GM12874 (cell line): ENCODE measurements around the gene BCL2L11.

Source experiments
- TF ChIP-seq, protein P1 (sequence below): IDR thresholded peaks from 2 replicates; pipeline ENCODE4 v1.5.1; 2011; ENCODE audit warnings: low read depth, mild to moderate bottlenecking, control low read depth, low read length, moderate library complexity; ENCODE audit not compliant: insufficient read depth

Gene BCL2L11

DNA sequence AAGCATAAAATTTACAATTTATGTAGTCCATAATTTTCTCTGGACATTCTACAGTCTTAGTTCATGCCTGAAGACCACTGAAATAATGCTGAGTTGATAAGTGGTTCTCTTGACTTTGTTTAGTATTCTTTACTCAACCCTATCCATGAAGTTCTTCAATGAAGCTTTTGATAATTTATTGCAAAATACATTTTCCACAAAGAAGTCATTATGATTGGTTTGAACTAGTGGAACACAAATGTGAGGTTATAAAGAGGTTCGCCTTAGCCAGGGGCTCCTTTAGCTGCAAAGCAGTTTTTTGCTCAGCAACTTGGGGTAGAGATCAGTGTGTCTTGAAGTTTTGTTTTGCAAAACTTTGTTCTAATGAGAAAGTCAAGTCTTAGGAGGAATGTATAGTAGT, 5.9 kb downstream of the BCL2L11 start:
- TF ChIP-seq, protein P1, sequence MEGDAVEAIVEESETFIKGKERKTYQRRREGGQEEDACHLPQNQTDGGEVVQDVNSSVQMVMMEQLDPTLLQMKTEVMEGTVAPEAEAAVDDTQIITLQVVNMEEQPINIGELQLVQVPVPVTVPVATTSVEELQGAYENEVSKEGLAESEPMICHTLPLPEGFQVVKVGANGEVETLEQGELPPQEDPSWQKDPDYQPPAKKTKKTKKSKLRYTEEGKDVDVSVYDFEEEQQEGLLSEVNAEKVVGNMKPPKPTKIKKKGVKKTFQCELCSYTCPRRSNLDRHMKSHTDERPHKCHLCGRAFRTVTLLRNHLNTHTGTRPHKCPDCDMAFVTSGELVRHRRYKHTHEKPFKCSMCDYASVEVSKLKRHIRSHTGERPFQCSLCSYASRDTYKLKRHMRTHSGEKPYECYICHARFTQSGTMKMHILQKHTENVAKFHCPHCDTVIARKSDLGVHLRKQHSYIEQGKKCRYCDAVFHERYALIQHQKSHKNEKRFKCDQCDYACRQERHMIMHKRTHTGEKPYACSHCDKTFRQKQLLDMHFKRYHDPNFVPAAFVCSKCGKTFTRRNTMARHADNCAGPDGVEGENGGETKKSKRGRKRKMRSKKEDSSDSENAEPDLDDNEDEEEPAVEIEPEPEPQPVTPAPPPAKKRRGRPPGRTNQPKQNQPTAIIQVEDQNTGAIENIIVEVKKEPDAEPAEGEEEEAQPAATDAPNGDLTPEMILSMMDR = no peak

DNA sequence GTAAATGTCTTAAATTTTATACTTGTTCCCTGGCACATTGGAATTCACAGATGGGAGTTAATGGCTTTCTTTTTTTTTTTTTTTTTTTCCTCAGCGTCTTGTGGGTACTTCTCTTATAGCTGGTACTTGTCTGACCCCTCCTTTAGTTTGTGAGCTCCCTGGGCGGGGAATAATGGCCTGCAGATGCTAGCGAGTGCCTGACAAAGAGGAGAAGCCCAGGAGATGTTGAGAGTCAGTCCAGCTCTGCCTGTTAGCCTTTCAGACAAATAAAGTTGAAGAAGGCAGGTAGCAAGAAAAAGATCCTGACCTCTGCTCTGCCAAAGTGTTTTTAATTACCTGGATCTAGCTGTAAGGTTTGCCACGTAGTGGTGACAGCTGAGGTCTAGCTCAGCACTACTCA, 6.6 kb downstream of the BCL2L11 start:
- TF ChIP-seq, protein P1 = no peak

DNA sequence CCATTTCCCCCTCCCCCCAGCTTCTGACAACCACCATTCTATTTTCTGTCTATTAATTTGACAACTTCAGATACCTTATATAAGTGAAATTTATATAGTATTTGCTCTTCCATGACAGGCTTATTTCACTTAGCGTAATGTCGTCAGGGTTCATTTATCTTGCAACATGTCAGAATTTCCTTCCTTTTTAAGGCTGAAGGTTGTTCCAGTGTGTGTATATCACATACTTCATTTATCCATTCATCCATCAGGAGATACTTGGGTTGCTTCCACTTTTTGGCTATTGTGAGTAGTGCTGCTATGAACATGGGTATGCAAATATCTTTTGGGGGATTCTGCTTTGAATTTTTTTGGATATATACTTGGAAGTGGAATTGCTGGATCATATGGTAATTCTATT, 7.4 kb downstream of the BCL2L11 start:
- TF ChIP-seq, protein P1 = no peak

DNA sequence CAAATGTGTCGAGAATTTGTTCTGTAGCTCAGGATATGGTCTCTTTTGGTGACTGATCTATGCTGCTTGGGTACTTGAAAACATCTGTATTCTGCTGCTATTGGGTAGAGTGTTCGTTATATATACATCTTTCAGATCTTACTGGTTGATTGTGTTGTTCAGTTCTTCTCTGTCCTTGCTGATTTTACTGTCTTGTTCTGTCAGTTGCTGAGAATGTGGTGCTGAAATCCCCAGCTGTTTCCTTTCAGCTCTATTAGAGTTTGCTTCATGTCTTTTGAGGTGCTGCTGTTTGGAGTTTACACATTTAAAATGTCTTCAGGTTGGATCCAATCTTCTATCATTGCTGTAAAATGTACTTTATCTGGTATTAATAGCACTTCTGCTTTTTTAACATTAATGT, 12.9 kb downstream of the BCL2L11 start:
- TF ChIP-seq, protein P1 = no peak

DNA sequence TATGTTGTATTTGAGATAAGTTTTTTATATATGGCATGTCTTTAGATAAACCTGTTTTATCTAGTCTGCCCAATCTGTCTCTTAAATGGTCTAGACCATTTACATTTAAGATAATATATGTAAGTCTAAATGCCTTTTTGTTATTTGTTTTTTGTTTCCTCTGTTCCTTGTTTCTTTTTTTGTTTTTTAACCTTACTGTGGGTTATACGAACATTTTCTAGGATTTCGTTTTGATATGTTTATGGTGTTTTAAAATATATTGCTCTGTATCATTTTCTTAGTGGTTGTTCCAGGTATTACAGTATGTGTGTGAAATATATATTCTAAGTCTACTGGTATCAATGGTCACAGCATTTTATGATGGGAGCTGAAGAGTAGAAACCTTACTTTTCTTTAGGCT, 13.3 kb downstream of the BCL2L11 start:
- TF ChIP-seq, protein P1 = no peak

DNA sequence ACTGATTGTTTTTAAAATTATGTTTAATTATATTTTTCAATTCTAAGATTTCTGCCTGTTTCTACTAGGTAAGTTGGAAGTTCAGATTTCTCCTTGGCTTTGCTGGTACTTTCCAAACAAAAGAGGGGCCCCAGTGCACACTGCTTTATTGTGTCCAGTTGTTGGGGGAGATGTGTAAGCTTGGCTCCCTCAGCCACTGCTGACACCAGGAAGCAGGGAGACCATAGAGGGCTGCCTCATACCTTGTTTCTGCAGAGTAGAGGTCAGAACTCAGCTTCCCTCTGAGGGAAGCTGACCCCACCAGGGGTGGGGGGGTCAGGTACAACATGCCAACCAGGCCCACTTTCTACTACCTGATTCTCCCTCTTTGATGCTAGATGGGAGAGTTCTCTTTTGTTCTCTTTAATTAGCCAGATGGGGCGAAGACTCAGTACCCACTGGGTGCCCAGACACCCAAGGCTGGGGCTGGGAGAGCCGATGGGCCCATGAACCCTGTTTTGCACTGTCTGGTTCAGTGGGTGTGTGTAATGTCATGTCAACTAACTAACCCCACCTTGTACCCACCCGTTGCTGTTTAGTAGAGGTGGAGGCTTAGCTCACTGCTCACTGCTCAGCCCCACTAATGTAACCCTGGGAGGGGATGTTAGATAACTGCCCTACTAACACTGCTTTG, 14.7 kb downstream of the BCL2L11 start:
- TF ChIP-seq, protein P1 = no peak

DNA sequence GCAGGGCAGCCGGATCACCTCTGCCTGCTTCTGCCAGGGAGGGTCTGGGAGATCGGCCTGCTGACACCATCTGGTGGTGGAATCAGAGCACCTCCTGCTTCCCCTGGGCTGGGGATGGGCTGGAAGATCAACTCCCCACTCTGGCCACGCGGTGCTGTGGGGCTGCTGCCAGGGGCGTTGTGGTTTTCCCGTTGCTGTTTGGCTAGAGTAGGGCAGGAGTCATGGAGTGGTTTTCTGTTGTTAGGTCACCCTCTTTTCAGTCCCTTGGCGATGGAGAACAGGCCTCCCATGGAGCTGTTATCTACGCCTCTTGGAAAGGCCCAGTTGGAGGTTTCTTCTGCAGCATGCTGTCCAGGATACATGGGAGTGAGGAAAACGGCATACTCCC, 15.2 kb downstream of the BCL2L11 start:
- TF ChIP-seq, protein P1 = no peak
